Activated T-helper 1 cell treated with Interleukin-2 at 50 U/mL for 16 hours (primary cell): ENCODE measurements around the gene ATF5.

Experiments
- DNase-seq: peaks from one replicate; pipeline ENCODE4 v3.0.0-alpha.2; 2020; ENCODE audit warnings: low read depth

Gene ATF5

GRCh38 chr19:49976496-49976895 lies 47.5 kb downstream of the ATF5 start:
- DNase-seq = no peak

GRCh38 chr19:49977076-49977475 lies 48.1 kb downstream of the ATF5 start:
- no peak for DNase-seq

GRCh38 chr19:49977881-49978280 lies 48.9 kb downstream of the ATF5 start:
- DNase-seq = no peak

- DNase-seq = no peak
Observed at GRCh38 chr19:49978324-49978723, 49.3 kb downstream of the ATF5 start.

- no peak for DNase-seq
Observed at GRCh38 chr19:49981603-49982593, 52.9 kb downstream of the ATF5 start.
